ENCODE measurements around the gene ARPP19.
"Not testable (repeated sequence)": the region's sequence is repeated elsewhere in the genome, so short reads cannot be mapped to it uniquely, and the experiment has no call there.

The ARPP19 gene

DNA sequence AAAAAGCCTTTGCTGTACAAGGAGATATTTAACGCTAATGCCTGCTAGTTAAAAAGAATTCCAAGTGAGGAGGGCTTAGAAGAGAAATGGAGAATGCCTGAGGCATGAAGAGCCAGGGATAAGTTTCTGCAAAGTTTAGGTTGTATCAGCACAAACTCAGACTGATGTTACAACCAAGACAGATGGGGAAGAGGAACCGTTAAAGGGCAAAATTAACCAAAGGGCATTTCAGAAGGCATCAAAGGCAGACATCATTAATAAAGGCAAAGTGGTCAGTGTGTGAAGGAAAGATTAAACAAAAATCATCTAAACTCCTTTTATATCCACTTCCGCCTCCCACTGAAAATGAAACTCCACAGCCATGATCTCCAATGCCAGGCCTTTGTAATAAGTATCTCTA, 47.1 kb downstream of the ARPP19 start:
- H3K4me3 ChIP-seq (ENCODE audit: low read depth, low read length): no peak overlapping the region
- TF ChIP-seq, protein P1, sequence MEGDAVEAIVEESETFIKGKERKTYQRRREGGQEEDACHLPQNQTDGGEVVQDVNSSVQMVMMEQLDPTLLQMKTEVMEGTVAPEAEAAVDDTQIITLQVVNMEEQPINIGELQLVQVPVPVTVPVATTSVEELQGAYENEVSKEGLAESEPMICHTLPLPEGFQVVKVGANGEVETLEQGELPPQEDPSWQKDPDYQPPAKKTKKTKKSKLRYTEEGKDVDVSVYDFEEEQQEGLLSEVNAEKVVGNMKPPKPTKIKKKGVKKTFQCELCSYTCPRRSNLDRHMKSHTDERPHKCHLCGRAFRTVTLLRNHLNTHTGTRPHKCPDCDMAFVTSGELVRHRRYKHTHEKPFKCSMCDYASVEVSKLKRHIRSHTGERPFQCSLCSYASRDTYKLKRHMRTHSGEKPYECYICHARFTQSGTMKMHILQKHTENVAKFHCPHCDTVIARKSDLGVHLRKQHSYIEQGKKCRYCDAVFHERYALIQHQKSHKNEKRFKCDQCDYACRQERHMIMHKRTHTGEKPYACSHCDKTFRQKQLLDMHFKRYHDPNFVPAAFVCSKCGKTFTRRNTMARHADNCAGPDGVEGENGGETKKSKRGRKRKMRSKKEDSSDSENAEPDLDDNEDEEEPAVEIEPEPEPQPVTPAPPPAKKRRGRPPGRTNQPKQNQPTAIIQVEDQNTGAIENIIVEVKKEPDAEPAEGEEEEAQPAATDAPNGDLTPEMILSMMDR (IDR thresholded peaks at IDR 0.05; ENCODE audit: control insufficient read depth, extremely low read depth, insufficient read depth): no peak
- no peak for DNase-seq (ENCODE audit: low read depth)

DNA sequence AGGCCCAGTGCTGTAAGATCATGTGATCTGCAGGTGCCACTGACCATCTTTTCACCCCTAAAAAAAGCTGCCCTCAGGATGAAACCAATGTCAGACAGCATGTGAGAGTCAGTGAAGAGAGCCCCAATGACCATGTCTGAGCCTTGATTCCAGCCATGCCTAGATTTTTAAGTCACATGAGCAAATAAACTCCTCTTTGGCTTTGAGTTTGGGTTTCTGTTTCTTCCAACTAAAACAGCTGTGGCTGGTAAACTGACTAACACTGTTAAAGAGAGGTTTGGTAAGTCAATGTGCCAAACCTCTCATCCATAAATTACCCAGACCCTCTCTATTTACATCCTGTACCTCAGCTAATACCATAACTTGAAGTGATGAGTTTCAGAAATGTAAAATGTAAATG, 48.4 kb downstream of the ARPP19 start:
- no peak overlapping the region for H3K4me3 ChIP-seq (ENCODE audit: low read depth, low read length)
- no peak for DNase-seq (ENCODE audit: low read depth)
- TF ChIP-seq, protein P1 (IDR thresholded peaks at IDR 0.05; ENCODE audit: control insufficient read depth, extremely low read depth, insufficient read depth): no peak

DNA sequence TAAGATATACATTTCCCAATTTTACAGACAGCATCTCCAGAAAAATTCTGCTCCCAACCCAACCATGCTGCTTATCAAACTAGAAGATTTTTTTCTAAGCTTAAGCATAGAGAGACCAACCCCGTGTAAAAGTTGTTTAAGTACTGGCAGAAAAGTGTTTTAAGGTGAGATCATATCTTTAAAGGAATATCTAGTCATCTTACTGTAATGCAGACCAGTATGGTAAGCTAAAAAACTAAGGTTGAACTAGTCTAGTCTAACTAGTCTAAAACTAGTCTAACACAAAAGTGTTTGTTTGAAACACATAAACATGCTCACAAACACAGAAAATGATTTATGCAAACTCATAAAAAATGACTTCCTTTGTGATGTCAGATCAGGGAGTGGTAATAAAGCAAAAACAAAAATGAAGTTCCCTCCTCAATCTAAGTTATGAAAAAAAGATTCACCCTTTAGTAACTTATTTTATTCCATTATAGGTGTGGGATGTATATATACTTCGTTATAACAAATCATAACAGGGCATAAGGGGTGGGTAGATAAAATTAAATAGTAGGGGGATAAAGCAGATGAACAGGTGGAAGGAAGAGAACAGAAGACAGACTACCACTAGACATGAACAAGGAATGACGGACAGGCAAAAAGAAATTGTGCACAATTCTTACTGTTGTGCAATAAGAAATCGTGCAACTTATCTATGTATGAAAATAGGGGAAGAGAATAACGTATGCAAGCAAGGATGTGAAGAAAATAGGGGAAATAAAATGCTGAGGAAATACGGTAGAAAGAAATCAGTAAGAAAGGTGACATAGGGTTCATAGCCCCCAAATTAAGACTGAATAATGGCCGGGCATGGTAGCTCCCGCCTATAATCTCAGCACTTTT, 50.1 kb downstream of the ARPP19 start:
- H3K4me3 ChIP-seq (ENCODE audit: low read depth, low read length): no peak overlapping the region
- no peak for DNase-seq (ENCODE audit: low read depth)
- TF ChIP-seq, protein P1 (IDR thresholded peaks at IDR 0.05; ENCODE audit: control insufficient read depth, extremely low read depth, insufficient read depth): no peak

DNA sequence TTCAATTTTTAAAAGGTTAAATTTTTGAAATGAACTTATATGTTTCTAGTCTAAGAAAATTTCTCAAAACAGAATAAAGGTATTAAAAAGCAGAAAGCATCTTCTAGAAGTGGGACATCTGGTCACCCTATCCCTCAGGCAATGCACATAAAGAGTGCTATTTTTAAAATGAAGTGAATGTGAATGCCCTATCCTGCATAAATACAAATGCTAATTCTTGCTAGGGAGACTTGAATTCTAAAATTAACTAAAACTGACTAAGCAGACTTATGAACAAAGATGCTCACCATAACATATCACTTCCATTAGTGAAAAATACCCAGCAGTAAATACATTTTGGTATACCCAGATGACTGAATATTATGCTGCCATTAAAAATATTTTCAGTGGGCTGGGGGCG, 51.8 kb downstream of the ARPP19 start:
- H3K4me3 ChIP-seq (ENCODE audit: low read depth, low read length): no peak overlapping the region
- TF ChIP-seq, protein P1 (IDR thresholded peaks at IDR 0.05; ENCODE audit: control insufficient read depth, extremely low read depth, insufficient read depth): no peak
- no peak for DNase-seq (ENCODE audit: low read depth)

DNA sequence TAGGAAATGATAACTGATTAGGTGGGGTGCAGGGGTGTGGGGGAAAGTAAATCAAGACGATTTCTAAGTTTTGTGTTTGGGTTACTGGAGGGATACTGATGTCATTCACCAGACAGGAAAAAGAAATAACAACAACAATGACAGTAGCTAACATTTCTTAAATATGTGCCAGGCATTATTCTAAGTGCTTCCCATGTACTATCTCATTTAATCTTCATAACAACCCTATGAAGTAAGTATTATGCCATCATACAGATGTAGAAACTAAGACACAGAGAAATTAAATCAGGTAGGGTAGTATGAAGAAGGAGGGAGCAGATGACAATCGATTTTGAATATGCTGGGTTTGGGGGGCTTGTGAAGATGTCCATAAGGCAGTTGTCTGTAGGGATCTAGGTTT, 53.5 kb downstream of the ARPP19 start:
- no peak for DNase-seq (ENCODE audit: low read depth)

DNA sequence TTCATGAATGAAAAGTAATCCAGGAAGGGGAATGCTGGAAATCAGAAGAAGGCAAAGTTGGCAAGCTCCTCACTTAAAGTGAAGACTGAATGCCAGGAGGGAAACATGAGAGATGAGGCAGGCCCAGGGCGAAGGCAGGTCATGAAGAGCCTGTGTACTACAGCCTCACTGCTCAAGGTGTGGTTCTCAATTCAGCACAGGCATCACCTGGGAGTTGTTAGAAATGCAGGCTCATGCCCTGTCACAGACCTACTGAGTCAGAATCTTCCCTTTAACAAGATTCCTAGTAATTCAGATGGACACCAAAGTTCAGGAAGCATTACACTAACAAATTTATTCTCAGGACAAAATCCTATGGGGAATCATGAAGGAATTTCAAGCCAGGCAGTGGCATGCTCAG, 54.3 kb downstream of the ARPP19 start:
- TF ChIP-seq, protein P1 (IDR thresholded peaks at IDR 0.05; ENCODE audit: control insufficient read depth, extremely low read depth, insufficient read depth): no peak
- no peak overlapping the region for H3K4me3 ChIP-seq (ENCODE audit: low read depth, low read length)
- no peak for DNase-seq (ENCODE audit: low read depth)

More for the DNA sequence above, 53.5 kb downstream of the ARPP19 start:
- H3K4me3 ChIP-seq (ENCODE audit: low read depth, low read length): no peak overlapping the region
- TF ChIP-seq, protein P1 (IDR thresholded peaks at IDR 0.05; ENCODE audit: control insufficient read depth, extremely low read depth, insufficient read depth): no peak

DNA sequence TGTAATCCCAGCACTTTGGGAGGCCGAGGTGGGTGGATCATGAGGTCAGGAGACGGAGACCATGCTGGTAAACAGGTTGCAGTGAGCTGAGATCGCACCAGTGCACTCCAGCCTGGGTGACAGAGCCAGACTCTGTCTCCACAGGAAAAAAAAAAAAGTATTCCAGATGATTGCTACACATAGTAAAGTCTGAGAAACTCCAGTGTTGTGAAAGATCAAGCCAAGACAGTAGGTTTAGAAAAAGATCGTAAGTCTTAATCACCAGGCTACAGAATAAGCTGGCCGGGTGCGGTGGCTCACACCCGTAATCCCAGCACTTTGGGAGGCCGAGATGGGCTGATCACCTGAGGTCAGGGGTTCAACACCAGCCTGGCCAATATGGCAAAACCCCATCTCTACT, 56.0 kb downstream of the ARPP19 start:
- not testable (repeated sequence) for H3K4me3 ChIP-seq (ENCODE audit: low read depth, low read length); DNase-seq (ENCODE audit: low read depth)
